ENCODE measurements around the gene C18orf63.

DNA sequence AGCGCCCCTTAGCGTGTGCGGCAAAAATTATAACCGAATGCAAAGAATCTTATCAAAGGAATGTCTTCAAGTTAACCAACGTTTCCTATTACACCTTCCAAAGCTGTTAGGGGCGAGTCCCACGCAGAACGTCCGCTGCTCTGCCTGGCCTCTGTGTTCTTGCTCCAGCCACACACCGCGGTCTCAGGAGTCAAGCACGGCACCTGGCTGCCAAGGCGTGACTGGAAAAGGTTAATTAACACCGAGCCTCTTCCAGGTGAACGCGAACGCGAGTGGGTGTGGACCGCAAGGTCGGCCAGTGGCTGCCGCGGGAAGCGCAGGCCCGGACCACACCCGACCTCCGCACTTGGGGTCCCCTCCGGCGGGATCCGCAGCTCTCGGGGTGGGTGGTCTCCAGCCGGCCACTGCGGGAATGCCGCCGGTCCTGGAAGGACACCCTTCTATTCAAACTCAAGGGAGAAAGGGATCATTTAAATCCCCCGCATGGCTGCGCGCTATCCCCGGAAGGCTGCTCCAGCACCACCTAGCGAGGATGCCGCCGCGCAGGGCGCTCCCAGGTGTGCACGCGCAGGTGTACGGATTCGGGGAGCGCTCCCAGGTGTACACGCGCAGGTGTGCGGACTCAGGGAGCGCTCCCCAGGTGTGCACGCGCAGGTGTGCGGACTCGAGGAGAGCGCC, 24.7 kb upstream of the C18orf63 start:
- TF ChIP-seq, protein P1, sequence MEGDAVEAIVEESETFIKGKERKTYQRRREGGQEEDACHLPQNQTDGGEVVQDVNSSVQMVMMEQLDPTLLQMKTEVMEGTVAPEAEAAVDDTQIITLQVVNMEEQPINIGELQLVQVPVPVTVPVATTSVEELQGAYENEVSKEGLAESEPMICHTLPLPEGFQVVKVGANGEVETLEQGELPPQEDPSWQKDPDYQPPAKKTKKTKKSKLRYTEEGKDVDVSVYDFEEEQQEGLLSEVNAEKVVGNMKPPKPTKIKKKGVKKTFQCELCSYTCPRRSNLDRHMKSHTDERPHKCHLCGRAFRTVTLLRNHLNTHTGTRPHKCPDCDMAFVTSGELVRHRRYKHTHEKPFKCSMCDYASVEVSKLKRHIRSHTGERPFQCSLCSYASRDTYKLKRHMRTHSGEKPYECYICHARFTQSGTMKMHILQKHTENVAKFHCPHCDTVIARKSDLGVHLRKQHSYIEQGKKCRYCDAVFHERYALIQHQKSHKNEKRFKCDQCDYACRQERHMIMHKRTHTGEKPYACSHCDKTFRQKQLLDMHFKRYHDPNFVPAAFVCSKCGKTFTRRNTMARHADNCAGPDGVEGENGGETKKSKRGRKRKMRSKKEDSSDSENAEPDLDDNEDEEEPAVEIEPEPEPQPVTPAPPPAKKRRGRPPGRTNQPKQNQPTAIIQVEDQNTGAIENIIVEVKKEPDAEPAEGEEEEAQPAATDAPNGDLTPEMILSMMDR (IDR thresholded peaks at IDR 0.05) = no peak
- no peak for TF ChIP-seq ZFX (IDR thresholded peaks at IDR 0.05; ENCODE audit: borderline replicate concordance)
